ENCODE data around the gene CREBRF.

DNA sequence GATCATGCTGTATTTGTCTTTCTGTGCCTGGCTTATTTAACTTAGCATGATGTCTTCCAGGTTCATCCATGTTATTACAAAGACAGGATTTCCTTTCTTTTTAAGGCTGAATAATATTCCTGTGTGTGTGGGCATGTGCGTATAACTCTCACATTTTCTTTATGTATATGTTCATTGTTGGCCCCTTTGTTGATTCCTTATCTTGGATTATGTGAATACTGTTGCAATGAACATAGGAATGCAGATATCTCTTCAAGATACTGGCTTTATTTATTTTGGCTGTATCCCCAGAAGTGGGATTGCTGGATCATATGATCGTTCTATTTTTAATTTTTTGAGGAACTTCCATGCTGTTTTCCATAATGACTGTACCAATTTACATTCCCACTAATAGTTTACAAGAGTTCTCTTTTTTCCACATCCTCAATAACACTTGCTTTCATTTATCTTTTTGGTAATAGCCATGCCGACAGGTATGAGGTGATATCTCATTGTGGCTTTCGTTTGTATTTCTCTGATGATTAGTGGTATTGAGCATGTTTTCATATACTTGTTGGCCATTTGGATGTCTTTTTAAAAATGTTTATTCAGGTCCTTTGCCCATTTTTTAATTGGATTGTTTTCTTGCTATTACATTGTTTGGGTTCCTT lies 38.0 kb downstream of the CREBRF start:
- TF ChIP-seq, protein P1, sequence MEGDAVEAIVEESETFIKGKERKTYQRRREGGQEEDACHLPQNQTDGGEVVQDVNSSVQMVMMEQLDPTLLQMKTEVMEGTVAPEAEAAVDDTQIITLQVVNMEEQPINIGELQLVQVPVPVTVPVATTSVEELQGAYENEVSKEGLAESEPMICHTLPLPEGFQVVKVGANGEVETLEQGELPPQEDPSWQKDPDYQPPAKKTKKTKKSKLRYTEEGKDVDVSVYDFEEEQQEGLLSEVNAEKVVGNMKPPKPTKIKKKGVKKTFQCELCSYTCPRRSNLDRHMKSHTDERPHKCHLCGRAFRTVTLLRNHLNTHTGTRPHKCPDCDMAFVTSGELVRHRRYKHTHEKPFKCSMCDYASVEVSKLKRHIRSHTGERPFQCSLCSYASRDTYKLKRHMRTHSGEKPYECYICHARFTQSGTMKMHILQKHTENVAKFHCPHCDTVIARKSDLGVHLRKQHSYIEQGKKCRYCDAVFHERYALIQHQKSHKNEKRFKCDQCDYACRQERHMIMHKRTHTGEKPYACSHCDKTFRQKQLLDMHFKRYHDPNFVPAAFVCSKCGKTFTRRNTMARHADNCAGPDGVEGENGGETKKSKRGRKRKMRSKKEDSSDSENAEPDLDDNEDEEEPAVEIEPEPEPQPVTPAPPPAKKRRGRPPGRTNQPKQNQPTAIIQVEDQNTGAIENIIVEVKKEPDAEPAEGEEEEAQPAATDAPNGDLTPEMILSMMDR (IDR thresholded peaks at IDR 0.05; ENCODE audit: insufficient read depth, low read length, poor library complexity, severe bottlenecking) = no peak
- no peak for TF ChIP-seq EZH2phosphoT487 (conservative IDR thresholded peaks at IDR 0.05; ENCODE audit: low read length)

Measured in SU-DHL-6 (cell line).